GM12864 (cell line): ENCODE results near the gene ARHGAP12.

Source experiments
- DNase-seq: peaks from one replicate; pipeline ENCODE4 v3.0.0-alpha.2; 2011; ENCODE audit warnings: low read depth
- H3K4me3 ChIP-seq: 2 replicates; pipeline ENCODE4 v1.5.1; 2011; ENCODE audit warnings: mild to moderate bottlenecking, low read depth, low read length, control low read depth
- TF ChIP-seq, protein P1 (sequence below): IDR thresholded peaks from 2 replicates; pipeline ENCODE4 v1.5.1; 2011; ENCODE audit warnings: low read depth, mild to moderate bottlenecking, moderate library complexity, low read length, control low read depth, inconsistent platforms; ENCODE audit errors: missing control alignments

Gene ARHGAP12

DNA sequence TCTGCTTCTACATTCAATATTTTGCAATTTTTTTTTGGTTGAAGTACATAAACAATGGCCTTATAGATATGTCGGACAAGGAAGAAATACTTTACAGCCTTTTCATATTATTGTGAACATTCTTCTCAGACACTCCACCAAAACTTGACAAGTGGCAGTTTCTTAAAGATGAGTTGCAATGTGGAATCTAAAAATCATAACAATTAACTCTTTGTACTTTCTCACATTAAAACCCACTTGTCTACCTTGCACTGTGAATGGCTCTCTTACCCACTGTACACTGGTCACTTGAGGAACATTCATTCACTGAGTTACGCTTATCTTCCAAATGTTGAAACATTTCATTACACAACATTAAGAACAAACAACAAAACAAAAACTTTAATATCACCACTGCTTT, 44.2 kb downstream of the ARHGAP12 start:
- H3K4me3 ChIP-seq, result no peak overlapping the region
- DNase-seq, result no peak
- TF ChIP-seq, protein P1, sequence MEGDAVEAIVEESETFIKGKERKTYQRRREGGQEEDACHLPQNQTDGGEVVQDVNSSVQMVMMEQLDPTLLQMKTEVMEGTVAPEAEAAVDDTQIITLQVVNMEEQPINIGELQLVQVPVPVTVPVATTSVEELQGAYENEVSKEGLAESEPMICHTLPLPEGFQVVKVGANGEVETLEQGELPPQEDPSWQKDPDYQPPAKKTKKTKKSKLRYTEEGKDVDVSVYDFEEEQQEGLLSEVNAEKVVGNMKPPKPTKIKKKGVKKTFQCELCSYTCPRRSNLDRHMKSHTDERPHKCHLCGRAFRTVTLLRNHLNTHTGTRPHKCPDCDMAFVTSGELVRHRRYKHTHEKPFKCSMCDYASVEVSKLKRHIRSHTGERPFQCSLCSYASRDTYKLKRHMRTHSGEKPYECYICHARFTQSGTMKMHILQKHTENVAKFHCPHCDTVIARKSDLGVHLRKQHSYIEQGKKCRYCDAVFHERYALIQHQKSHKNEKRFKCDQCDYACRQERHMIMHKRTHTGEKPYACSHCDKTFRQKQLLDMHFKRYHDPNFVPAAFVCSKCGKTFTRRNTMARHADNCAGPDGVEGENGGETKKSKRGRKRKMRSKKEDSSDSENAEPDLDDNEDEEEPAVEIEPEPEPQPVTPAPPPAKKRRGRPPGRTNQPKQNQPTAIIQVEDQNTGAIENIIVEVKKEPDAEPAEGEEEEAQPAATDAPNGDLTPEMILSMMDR, result no peak

- no peak for DNase-seq
- H3K4me3 ChIP-seq, result no peak overlapping the region
- TF ChIP-seq, protein P1, result no peak
Observed at GRCh38 chr10:31883397-31883796, 45.2 kb downstream of the ARHGAP12 start.

DNA sequence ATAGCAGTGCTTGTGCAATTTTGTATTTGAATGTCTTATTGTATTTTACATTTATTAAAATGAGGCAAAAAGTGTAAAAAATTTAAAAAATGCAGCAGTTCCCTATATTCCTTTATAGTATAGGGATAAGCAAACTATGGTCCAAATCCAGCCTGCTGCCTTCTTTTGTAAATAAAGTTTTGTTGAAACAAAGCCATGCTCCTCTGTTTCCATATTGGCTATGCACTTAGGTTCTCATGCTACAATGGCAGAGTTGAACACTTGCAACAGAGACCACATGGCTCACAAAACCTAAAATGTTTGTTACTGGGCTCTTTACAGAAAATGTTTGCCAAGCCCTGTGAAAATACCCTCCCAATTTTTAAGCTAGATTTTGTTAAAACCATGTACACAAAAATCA, 50.1 kb downstream of the ARHGAP12 start:
- TF ChIP-seq, protein P1, result no peak
- no peak for DNase-seq

DNA sequence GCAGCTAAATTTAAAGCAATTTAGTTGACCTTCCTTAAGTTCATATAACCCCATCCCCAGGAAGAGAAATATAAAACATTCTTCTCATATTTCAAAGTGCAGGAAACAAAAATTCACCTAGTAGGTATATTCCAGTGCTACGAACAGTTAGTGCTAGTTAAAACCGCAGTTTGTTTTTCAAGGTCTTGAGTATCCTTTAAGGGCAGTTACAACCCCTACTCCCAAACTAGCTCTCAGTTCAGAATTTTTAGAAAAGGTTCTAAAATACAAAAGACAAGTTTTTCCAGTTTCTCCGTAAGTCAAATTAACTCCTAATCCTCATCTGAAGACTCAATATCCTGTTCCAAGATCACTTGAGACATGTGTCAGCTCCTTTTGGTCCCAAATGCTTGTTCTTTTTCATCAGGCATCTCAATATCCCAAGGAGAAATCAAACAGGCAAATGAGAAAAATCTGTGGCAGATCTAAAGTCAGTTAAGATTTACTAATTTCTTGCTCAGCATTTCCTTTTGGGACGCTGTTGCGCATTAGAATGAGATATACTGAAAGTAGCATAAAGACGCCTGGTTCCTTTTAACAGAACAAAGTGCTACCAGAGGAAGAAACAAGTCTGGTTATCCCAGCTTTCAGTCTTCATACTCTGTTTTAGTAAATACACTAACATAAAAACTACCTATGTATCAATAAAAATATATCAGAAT, 51.8 kb downstream of the ARHGAP12 start:
- TF ChIP-seq, protein P1, result peak; percentile 4
- no peak overlapping the region for H3K4me3 ChIP-seq
- peak; percentile 2 for DNase-seq

More for the DNA sequence above, 50.1 kb downstream of the ARHGAP12 start:
- no peak overlapping the region for H3K4me3 ChIP-seq

- TF ChIP-seq, protein P1, result no peak
- no peak overlapping the region for H3K4me3 ChIP-seq
- DNase-seq, result no peak
Observed at GRCh38 chr10:31875608-31876007, 53.0 kb downstream of the ARHGAP12 start.

DNA sequence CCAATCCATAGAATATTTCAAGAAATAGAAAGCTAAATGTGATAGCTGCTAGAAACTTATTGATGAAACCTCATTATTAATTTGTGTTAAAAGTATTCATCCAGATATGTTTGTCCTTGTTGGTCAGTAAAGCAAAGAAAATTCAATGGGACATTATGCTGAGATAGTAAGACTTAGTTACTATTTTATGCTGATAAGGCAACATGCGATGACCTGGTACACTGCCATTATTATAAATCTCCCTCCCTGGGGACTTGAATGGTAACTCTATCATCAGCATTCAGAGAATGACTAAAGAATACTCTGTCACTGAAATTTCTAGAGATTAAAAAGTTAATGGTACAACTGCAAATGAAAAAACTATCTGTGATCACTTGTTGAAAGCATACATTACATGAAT, 54.9 kb downstream of the ARHGAP12 start:
- H3K4me3 ChIP-seq, result no peak overlapping the region
- no peak for DNase-seq
- TF ChIP-seq, protein P1, result no peak
